HG02885 (cell line): Measurements from ENCODE around the gene TMEM185B.
"Not testable (repeated sequence)": the region's sequence is repeated elsewhere in the genome, so short reads cannot be mapped to it uniquely, and the experiment has no call there.

Experiments used
- ATAC-seq: cut with Tn5 transposase; IDR thresholded peaks from one replicate; pipeline ENCODE4 v1.9.1; 2021; ENCODE audit warnings: mild to moderate bottlenecking; ENCODE audit not compliant: unreplicated experiment, poor library complexity

TMEM185B gene

GRCh38 chr2:120235158-120235557 is 12.0 kb upstream of the TMEM185B start:
- not testable (repeated sequence) for ATAC-seq

GRCh38 chr2:120233292-120233691 is 10.1 kb upstream of the TMEM185B start:
- ATAC-seq = no peak

DNA sequence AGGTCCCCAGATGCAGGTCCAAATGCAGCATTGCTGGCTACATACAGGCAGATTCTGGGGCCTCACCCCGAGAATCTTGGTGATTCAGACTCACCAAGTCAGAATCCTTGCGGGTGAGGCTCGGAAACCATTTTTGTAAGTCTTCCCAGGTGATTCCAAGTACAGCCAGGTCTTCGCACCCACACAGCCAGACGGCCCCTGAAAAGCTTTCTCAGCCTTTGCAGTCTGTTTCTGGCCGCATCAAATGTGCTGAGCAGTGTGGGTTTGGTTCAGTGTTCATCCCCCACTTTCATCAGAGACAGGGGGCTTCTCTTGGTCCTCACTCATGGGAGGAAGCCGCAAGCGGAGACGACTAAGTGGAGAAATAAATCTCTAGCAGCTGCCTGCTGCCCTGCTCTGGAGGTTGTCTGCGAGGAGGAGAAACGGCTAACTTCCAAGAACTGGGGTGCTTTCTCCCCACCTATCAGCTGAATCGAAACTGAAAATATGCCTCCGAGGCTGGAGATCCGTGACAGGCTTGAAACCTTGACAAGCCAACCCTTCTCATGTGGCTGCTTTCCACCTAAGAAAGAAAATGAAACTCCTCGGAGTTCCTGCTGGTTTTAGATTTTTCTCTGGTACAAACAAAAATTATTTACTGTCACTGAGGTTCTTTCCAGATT is 8.9 kb upstream of the TMEM185B start:
- peak; percentile 86 for ATAC-seq

GRCh38 chr2:120231564-120231973 is 8.4 kb upstream of the TMEM185B start:
- ATAC-seq = peak; percentile 1

DNA sequence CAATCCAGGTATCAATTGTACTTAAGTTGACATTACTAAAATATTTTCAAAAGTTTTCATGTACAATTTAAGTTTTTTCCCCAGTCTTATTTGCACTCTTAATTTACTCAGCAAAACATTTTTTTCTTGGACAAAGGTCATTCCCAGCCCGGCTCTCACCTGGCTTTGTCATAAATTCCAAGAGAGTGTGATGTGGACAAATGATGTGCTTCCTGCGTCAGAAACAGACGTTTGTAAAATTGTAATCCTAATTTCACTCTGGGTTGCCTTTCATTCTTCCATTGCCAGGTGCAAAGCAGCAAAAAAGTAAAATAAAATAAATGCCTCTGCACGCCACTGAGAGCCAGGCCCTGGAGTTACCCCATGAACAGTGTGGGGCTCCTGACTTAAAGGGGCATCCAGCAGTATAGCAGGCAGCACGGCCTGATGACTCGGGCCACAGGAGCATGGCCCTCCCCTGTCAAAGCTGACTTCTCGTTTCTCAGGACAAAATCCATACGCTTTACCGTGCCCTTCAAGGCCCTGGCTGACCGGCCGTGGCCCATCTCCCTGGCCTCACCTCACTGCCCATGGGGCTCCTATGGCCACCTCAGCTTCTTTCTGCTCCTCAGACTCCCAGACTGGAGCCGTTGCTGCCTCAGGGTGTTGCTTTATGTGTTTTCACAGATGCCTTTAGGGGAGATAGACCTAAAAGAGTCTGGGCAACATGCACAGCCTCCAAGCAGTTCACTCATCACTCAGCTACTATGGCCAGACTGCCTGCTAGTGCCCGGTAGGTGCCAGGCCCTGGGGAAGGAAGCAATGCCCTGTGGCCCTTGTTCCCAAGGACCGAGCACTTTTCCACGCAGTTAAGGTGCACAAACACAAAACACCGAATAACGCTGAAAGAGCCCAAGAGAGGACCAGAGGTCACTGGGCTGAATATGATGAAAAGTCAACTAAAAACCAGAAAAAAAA is 7.6 kb upstream of the TMEM185B start:
- ATAC-seq = peak; percentile 40

- ATAC-seq = no peak
These were observed 6.1 kb upstream of the TMEM185B start for GRCh38 chr2:120229341-120229740.

GRCh38 chr2:120228503-120228902 is 5.3 kb upstream of the TMEM185B start:
- ATAC-seq = no peak

- ATAC-seq = no peak
These were observed 4.2 kb upstream of the TMEM185B start for GRCh38 chr2:120227111-120227991.

DNA sequence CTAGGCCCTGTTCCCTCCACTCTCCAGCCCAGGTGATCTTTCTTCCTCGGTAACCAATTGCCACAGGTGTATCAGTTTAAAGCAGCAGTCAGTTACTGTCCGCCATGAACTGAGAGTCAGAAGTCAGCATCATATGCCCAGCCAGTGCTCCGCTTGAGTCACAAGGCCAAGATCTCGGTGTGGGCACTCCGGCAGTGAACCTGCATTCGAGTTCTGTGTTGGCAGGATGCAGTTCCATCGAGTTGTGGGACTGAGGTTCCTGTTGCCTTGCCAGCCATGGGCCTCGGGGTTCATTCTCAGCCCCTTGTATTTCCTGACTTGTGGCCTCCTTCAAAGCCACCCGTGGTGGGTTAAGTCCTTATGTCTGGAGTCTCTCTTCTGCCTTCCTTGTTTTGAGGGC is 3.1 kb upstream of the TMEM185B start:
- no peak for ATAC-seq

DNA sequence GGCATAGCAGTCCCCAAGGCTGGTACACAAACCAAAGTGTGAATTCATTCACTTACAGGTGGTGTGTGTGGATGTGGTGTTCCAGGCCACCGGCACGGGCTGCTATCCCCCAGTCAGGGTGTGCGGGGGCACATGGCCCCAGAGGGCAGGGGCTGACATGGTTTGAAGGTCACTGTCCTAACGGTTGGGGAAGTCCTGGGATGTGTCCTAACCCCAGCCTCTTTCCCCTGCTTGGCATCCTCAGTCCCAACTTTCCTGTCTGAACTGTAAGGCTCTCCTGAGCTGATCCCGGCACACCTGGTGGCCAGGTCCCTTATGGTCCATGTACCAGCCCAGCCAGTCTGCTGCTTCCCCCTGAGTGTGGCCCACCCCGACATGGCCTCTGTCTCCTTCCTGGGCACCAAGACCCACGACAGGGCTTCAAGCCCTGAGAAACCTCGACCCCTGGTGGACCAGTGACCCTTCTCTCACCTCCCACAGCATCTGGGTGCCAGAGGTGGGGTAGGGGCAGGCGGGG is 2.4 kb upstream of the TMEM185B start:
- ATAC-seq = no peak

DNA sequence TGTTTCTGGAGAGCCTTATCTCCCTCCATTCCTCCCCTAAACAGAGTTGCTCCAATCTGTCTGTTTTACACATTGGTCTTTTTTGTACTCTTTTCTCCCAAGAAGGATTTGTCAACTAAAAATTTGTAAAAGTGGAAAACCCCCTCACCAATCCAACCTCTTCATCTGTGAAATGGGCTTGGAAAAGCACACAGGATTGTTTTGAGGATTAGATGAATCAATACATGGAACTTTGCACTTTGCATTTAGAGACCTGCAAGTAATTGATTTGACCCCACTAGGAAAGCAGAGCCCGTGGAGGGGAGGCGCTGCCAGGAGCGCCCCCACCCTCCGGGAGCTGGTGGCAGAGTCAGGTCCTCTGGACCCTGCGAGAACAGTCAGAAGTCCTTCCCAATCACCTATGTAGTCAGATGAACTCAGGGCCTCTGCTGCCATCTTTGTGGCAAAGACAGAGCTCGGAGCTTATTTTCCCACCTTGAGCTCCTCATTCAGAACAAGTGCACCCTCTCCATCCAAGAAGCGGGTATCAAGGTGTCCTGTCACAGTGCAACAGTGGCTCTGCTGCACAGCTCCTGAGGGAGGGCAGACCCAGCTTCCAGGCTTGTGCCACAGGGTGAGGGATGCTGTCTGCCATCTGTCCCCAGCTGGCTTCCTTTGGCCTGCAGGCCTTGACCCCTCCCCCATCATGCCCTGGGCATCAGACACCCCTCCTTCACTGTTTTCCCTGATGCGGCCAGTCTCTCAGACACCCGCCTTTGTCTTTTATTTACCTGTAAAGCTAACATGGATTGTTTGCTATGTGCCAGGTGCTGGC is 1.7 kb upstream of the TMEM185B start:
- ATAC-seq = no peak

DNA sequence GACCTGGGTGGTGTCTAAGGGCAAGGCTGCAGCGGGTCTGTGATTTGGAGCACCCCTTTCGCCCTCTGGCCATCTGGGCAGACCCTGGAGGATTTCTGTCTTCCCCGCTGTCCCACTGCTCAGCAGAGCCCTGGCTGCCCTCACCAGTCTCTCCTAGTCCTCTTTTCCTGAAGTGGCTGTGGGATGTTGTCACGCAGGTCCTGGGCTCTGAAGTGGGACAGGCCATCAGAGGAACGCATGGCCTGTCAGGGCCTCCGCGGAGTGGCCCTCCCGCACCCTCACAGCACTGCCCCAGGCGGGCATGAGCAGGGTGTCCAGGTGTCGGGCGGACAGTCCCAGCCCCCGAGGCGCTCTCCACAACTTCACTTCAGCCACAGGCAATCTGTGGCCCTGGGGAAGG is 1.1 kb upstream of the TMEM185B start:
- ATAC-seq = no peak

DNA sequence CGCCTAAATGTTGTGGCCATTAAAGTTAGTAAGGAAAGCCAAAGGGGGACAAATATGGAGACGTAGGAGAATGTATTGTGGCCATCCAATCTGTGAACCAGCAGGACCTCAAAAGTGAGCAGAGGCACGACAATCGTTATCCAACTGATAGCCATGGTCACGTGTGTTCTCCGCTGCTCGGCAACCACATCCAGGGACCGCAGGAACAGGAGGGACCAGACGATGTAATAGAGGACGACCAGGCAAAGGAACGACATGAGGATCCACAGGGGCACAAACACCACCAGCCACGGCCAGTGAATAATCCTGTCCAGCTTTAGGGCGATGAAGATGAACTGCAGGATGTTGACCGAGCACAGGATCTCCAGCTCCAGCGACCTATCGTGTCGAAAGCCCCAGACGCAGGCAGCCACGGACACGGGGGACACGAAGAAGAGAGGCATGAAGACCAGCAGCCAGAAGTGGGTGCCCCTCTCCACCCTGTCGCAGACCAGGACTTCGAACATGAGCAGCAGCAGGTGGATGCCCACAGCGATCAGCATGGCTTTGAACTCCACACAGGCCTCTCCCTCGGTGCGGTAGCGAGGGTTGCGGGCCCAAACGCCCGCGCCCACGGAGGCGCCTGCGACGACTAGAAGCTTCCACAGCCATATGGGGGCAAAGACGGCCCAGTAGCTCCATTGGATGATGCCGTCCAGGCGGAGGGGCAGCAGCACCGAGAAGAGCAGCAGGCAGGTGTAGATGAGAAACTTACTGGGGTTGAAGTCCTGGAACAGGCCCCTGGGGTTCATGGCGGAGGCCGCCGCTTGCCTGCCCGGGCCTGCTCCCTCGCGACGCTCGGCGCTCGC is 790 bp downstream of the TMEM185B start:
- ATAC-seq = no peak

DNA sequence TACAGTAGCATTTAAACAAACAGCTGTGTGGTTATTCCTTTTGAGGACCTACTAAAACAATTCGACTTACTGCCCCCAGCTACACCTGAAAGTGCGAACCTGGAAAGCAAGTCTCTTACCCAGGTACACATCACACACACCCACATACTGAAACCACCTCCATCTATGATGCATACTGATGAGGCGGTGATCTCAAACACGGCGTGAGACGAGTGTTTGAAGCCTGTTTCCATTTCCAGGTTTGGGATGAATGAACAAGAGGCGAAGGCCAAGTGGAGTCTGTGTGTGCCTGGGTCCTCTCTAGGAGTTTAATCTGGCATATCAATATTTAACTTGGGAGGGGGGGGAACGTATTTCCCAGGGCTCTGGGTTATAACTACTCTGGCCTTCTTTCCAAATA is 1.6 kb downstream of the TMEM185B start:
- ATAC-seq = no peak

DNA sequence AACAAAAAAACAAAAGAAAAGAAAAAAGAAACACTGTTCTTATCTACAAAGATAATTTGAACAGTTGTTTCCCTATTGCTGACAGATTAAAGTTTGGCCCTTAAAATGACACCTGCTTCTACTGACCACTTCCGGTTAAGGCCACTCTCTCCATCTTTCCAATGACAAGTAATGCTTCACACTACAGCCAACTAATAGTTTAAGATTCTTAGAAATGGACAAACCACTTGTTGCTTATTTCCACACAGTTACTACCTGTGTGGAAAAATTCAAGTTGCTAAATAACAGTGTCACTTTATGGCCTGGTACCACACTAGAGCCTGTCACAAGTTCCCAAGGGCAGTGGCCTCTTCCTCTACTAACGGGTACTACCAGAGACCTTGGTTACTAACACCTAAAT is 2.4 kb downstream of the TMEM185B start:
- ATAC-seq = no peak

GRCh38 chr2:120219766-120220165 is 3.4 kb downstream of the TMEM185B start:
- ATAC-seq = no peak

- ATAC-seq = no peak
These were observed 3.9 kb downstream of the TMEM185B start for GRCh38 chr2:120219291-120219690.

GRCh38 chr2:120218181-120218580 is 5.0 kb downstream of the TMEM185B start:
- ATAC-seq = no peak

GRCh38 chr2:120210270-120210693 is 12.9 kb downstream of the TMEM185B start:
- ATAC-seq = no peak
